Activated naive CD4-positive, alpha-beta T cell (primary cell): ENCODE results near the gene TNFRSF18.
A peak's percentile ranks its signal among the peaks of the same experiment; 100 is the strongest.
"Not testable (repeated sequence)": the region's sequence is repeated elsewhere in the genome, so short reads cannot be mapped to it uniquely, and the experiment has no call there.

ENCODE experiments used
- DNase-seq, 4 experiments: peaks; one replicate each; lab custom pipeline; 2025; lab: John Stamatoyannopoulos, UW

Gene TNFRSF18

GRCh38 chr1:1179346-1179982 is 26.9 kb downstream of the TNFRSF18 start:
- no peak for DNase-seq

- DNase-seq: no peak
Observed at GRCh38 chr1:1178794-1179331, 27.5 kb downstream of the TNFRSF18 start.

- no peak for DNase-seq
Observed at GRCh38 chr1:1177452-1178206, 28.8 kb downstream of the TNFRSF18 start.

- no peak for DNase-seq
Observed at GRCh38 chr1:1176931-1177330, 29.5 kb downstream of the TNFRSF18 start.

GRCh38 chr1:1176063-1176761 is 30.2 kb downstream of the TNFRSF18 start:
- not testable (repeated sequence) for DNase-seq

GRCh38 chr1:1175221-1176062 is 30.9 kb downstream of the TNFRSF18 start:
- DNase-seq: no peak

GRCh38 chr1:1173793-1174415 is 32.5 kb downstream of the TNFRSF18 start, which contains the start of gene TTLL10:
Gene TTLL10, plus strand, starts transcription at chr1:1173880. Its CDS starts 5,336 bp downstream, at chr1:1179216.
- DNase-seq: peak in 1 of 4 experiments; percentile 32

GRCh38 chr1:1173061-1173792 is 33.2 kb downstream of the TNFRSF18 start:
- no peak for DNase-seq

- DNase-seq: no peak
Observed at GRCh38 chr1:1171546-1172340, 34.6 kb downstream of the TNFRSF18 start.

GRCh38 chr1:1171161-1171545 is 35.2 kb downstream of the TNFRSF18 start:
- DNase-seq: no peak

GRCh38 chr1:1170215-1171091 is 35.9 kb downstream of the TNFRSF18 start:
- DNase-seq: no peak

- DNase-seq: no peak
Observed at GRCh38 chr1:1169429-1170214, 36.8 kb downstream of the TNFRSF18 start.

- DNase-seq: no peak
Observed at GRCh38 chr1:1168451-1169411, 37.7 kb downstream of the TNFRSF18 start.

- no peak for DNase-seq
Observed at GRCh38 chr1:1167841-1168450, 38.4 kb downstream of the TNFRSF18 start.

GRCh38 chr1:1167398-1167821 is 39.0 kb downstream of the TNFRSF18 start:
- no peak for DNase-seq
